Renal cortex interstitium (tissue), 11 donors: ENCODE data around the gene CLCN1. TPM values are rescaled to one million over a fixed set of nuclear protein-coding genes. Genes with fewer than 3 reads are reported as not detected.
"Not testable (repeated sequence)": the region's sequence is repeated elsewhere in the genome, so short reads cannot be mapped to it uniquely, and the experiment has no call there.

Source experiments
- DNase-seq, 11 donors: peaks; one replicate each; pipeline ENCODE4 v3.0.0-alpha.2; 2013; ENCODE audit warnings: low read depth in 9 of 11, low spot score in 4 of 11; ENCODE audit errors: extremely low read depth in 1 of 11
- polyA plus RNA-seq, 3 donors: library from polyadenylated mRNA; unstranded; fragments of 120-200 nt; gene quantifications; one replicate each; pipeline ENCODE4 v1.2.1, GENCODE V29; 2013; ENCODE audit not compliant: insufficient read length in 3 of 3

Gene CLCN1
- polyA plus RNA-seq, 3 donors = 0.15 to 0.23 (median 0.20) TPM

GRCh38 chr7:143391462-143392404 is 75.8 kb downstream of the CLCN1 start:
- DNase-seq = no peak

GRCh38 chr7:143392427-143392826 is 76.5 kb downstream of the CLCN1 start:
- not testable (repeated sequence) for DNase-seq

DNA sequence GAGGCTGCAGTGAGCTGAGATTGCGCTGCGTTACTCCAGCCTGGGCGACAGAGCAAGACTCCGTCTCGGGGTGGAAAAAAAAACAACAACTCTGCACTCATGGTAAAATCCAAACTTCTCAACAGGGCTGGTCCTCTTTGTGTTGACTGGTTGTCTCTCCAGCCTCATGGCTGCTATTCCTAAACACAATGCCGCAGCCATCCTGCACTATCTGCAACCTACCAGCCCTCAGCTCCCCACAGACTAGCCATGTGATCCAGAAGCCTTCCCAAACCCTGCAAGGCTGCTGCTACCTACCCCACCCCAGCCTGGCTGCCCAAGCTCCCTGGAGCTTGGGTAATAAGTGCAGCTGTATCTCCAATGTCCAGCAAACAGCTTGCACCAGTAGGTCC is 77.0 kb downstream of the CLCN1 start:
- DNase-seq = no peak

DNA sequence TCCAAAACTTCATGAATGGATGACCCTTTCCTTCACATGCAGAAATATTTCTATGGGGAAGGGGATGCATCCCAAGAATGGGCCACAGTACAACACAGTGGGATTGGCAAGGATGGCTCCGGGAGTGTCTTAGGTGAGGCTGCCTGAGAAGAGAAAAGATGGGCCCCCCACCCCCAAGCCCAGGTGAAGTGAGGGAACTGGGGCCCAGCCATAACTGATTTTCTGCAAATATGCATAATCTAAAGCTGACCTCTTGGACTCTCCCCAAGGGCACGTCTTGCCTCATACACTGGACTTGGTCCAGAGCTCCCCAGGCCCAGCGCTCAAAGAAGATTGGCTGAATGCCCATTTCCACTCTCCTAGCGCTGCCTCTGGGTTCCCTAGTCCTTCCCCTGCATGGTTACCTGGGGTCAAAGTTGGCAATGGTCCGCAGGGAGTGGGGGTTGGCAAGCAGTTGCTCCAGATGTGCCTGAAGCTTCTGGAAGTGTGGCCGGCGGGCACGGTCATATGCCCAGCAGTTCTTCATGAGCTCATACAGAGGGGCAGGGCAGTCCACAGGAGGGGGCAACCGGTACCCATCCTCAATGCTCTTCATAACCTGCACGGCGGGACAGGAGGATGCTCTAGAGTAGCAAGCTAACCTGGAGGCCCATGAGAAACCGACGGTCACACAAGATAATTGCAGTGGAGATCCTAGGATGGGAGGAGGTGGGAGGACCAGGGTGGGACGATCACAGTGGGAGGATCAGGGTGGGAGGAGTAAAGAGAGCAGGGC is 77.5 kb downstream of the CLCN1 start:
- no peak for DNase-seq

DNA sequence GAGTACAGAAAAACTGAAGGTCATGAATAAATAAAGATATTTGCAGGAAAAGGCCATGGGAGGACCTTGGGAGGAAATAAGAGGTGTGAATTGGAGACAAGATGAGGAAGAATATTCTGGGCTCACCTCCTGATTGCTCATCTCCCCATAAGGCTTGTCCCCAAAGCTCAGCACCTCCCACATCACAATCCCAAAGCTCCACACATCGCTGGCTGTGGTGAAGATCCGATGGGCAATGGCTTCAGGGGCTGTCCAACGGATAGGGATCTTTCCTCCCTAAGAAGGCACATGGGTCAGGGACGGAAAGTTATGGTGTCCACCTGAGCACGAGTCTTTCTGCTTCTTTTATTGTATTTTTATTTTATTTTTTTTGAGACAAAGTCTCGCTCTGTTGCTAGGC is 78.2 kb downstream of the CLCN1 start:
- no peak for DNase-seq

DNA sequence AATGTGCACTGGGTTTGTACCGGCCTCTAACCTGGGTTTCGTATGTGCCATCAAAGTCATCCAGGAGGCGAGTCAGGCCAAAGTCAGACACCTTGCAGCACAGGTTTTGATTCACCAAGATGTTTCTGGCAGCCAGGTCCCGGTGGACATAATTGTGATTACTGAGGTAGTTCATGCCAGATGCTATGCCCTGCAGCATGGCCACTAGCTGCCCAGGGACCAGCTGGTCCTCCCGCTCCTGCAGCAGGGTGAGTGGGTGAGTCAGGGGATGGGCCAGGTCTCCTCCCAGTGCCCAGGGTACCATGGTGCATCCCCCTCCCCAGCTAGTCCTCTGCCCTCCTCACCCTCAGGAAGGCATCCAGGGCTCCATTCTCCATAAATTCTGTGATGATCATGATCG is 78.9 kb downstream of the CLCN1 start:
- no peak for DNase-seq

DNA sequence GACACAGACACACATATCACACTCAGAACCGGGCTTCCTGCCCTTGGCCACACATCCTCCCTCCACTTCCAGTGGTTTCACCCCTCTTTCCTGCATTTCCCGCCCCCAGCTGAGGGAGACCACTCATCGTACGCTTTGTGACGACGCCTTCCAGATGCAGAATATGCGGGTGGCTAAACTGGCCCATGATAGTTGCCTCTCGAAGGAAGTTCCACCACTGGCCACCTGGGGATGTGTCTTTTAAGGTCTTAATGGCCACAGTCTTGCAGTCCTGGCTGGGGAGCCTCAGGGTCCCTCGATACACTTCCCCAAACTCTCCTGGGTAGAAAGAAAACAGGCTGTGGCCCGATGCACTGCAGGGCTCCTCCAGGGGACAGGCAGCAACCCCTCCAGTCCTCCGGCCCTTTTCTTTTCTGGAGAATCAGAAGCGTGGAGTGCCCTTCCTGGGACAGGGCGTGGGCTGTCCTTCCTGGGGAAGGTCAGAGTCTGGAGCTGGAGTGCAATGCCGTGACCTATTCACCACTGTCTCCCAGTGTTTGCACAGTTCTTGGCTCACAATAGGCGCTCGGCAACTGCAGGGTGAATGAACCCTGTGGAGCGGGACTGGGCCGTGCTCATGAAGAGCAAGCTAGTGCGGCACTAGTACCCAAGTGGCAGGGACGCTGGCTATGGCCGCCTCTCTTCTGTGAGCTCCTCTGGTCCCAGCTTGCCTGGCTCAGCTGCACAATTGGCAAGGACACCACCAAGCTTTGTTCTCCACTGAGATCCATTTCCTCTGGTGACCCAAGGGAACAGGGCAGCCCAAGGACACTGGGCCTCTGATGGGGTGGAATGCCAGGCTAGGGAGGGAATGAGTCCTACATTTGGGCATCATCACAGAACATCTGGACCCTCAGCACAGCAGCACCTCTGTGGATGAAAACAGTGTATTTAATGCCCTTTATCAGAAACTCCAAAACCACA is 79.6 kb downstream of the CLCN1 start:
- no peak for DNase-seq

DNA sequence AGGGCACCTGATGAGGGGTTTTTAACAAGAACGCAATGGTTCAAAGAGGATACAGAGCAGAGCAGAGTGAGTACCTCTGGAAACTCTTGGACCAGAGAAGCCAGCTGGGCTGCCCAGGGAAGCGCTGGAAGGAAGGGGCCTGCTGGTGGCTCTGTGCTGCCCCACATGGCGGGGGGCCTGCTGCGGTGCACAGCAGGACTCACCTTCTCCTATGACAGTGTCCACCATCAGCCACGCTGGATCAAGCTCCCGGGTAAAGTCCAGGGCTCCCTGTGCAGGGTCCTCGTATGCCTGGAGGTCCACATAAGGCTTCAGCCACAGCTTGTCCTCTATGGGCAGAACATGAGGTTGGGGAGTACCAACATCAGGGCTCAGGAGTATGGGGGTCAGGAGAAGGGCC is 80.3 kb downstream of the CLCN1 start:
- no peak for DNase-seq

- DNase-seq = no peak
Observed at GRCh38 chr7:143396625-143397556, 81.0 kb downstream of the CLCN1 start.

- DNase-seq = no peak
Observed at GRCh38 chr7:143397710-143398530, 82.0 kb downstream of the CLCN1 start.

GRCh38 chr7:143398616-143399015 is 82.7 kb downstream of the CLCN1 start:
- no peak for DNase-seq

DNA sequence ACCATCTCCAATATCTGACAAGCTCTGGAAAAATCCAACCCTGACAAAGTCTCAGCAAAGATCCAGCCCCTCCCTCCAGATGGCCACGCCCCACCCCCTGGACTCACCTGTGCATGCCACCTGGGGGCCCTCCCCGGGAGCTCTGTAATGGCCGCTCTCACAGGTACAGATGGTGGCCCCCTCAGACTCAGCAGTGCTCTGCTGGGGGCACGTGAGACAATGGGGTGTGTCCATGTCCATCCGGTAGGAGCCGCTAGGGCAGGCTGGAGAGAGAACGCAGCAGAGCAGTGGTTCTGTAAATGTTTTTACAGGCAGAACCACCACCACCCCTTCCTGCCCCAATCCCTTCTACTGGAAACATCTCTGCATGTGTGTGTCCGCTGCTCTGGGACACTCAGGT is 83.2 kb downstream of the CLCN1 start:
- no peak for DNase-seq

DNA sequence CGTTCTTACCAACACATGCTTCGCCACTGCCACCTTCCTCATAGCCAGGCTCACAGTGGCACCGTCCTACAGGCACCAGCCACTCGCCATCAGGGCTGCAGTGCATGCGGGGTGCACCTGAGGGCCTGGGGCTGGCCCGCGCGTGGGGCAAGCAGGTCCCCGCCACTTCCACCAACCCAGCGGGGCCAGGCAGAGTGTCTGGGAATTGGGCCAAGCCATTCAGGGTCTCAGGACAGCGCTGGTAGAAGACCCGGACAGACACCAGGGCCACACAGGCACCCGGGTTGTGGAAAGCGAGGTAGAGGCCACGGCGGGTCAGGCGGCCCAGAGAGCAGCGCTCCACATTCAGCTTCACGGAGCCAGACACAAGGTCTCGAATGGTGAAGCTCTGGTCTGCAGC is 83.7 kb downstream of the CLCN1 start:
- no peak for DNase-seq

GRCh38 chr7:143401265-143401664 is 85.4 kb downstream of the CLCN1 start:
- no peak for DNase-seq
